SKM-1 (cell line): ENCODE data around the gene PCGF2.
"Not testable (repeated sequence)": the region's sequence is repeated elsewhere in the genome, so short reads cannot be mapped to it uniquely, and the experiment has no call there.

Experiments used
- DNase-seq: peaks from one replicate; lab custom pipeline; 2025; ENCODE audit not compliant: unreplicated experiment; lab: John Stamatoyannopoulos, UW

Gene PCGF2

DNA sequence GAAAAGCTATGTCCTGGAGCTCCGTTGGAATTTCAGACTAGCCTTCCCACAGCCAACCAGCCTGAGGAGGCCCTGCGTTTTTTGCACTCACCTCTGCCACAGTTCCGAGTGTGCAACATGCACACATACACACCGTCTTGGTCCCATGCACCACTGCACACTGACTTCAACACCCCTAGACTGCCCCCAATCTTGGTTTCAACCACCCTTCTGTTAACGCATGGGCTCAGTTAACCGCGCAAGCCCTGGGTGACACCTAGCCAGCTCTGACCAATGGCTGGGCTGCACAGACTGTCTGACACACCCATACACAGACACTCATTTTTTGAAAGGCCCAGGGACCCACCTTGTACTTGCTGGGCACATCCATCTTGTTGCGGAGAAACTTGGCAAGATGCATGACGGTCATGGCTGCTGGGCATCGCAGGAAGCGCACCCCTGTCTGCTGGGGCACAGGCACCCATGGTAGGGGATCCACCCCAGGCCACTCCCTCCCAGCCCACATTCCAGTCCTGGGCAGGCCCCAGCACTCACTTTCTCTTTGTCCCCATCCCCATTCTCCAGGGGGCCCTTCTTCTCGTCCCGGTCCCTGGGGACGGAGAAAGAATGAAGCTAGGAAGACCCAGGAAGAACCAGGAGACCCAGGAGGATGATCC lies 10.0 kb downstream of the PCGF2 start:
- DNase-seq: no peak

DNA sequence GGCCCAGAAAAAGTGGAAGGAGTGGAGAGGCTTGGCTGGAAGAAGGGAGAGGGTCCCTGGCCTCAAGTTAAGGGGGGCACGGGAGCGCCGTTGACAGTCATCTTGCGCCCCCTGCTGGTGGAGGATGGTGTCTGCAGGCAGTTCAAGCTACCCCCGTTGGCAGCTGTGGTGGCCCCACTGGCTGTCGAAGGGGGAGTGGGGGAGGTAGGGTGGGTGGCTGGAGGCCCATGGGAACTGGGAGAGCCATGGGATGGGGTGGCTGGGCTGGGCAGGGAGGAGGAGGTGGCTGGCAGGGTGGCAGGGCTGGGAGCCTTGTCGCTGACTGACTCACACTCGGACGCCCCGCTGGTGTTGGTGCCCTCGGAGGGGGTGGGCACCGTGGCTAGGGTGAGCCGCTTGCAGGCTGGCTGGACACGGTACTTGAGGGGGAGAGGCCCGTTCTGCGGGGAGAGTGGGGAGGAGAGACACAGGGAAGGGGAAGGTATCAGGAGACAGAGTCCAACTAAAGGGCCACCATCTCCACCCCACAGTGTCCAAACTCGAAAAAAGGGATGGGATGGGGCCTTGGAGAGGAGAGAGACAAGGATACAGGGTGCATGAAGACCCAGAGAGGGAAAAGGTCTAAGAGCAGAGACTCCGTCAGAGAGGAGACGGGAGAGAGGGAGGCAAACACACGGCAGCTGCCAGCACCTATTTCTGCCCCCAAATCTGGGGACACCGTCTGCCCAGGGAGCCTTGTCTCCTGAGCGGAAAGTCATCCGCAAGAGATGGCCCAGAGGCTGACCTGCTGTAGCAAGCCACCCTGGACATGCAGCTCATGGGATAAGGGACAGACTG lies 12.8 kb downstream of the PCGF2 start:
- no peak for DNase-seq

DNA sequence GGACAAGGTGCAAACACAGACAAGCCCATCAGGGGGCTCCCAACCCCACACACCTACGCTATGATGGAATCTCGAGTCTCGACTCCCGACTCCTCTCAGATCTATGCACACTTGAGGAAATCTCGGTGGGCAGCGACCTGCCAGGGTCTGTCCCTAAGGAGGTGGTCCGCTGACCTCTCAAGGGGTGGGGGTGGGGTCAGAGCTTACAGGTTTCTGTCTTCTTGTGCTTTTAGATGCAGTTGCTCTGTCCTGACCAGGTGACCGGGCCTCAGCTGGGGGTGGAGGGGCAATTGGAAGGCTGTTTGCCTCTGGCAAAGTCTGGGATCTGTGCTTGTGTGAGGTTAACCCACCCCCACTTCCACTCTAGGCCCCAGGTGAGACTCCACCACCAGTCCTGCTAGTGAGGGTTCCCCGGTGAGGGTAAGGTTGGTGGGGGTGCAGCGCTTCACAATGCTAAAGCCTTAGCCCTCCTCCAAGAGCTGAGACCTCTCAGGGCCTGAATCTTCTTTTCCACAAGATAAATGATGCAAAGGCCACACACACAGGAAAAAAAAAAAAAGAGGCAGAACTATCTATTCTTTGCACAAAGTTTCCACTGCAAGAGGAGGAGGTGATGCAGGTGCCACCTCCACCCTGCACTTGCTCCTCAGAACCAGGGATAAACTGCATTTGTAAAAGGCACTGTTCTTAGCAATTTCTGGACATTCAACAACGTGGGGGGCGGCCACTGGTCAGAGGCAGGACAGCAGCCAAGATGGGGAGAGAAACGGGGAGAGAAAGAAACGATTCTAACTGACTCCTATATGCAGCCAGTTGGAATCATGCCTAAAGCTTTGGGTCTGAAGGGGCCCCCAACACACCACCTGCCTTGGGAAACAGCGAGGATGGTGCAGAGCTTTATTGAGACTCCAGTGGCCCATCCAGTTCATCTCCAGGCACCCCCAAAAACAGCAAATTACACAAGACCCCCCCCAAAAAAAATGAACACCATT lies 13.9 kb downstream of the PCGF2 start:
- DNase-seq: no peak

DNA sequence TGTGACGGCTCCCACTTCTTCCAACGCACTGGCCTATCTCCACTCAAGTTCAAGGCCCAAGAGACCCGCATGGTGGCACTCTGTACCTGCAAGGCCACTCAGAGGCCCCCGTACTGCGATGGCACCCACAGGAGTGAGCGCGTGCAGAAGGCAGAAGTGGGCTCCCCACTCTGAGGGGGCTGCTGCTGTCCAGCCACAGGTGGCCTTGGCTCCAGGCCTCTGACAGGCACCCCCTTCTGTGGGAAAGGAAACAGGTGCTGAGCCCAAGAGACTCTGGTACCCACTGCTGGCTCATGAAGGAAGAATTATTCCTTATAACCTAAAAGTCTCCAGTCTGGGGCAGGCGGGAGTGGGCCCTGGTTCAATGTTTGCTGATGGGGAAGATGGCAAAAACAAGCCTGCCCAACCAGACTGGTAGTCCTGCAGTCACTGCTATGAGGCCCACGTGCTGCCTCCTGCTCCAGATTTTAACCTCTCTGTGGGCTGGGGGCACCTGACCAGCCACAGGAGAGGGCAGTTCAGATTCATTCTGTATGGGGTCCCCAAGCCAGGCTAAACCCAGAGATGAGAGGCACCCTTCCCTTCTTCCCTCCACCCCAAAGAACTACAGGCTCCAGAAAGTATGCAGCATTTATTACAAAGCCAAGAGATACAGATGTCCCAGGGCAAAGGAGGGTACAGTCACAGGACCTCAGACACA lies 14.7 kb downstream of the PCGF2 start:
- no peak for DNase-seq

DNA sequence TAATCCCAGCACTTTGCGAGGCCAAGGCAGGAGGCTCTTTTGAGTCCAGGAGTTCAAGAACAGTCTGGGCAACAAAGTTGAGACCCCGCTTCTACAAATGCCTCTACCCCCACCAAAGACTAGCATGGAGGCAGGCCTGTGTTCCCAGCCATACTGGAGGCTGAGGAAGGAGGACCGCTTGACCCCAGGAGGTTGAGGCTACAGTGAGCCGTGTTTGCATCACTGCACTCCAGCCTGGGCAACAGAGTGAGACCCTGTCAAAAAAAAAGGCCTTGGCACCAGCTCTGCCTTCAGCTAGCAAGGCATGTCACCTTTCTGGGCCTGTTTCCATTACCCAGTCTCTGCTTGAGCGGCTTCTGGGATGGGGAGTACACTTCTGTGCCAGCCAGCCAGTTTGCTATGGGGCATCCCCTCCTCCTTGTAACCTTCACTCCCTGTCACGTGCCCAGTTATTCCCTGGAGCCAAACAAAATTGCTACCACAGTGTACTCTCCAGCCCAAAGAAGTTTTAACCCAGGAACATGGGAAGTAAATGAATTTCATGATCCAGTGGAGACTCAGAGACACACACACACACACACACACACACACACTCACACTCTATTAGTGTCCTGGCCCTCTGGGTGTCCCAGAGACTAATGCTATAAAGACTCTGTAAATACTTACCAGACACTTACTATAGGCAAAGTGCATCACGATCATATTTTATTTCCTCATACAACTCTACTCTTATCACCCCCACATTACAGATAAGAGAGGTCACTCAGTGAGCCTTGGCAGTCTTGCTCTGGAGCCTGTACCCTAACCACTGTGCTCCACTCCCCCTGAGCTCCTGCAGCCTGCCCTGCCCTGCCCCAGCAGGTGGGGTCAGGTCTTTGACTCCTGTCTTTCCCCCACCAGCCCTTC lies 15.5 kb downstream of the PCGF2 start:
- DNase-seq: no peak

DNA sequence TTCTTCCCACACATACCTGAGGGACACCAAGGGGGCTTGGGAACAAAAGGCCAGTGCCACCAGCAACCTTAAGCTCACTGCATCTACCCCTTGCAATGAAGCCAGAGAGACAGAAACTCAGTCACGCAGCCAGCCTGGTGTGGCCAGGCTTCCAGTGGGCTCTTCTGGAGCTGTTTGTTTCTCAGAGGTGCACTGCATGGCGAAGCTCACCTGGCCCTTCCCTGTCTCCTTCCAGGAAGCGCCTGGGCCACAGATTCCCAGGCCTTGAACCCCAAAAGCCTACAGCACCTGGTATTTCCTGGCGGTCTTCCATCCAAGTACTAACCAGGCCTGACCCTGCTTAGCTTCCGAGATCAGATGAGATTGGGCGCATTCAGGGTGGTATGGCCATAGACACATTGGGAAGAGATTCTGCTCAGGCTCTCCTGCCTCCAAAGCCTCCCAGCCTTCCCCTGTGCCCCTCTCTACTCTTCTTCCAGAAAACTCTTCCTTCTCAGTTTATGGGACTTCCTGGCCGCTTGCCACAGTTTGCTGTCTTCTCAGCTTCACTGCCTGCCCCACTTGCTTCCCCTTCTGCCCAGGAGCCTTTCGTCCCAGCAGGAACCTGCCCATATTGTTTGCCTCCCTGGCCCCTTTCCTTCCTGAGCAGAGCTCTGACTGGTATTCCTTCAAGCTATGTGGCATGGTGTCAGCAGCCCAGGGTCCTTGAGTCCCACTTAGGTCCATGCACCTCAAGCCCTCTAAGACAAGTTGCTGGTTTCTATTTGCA lies 16.4 kb downstream of the PCGF2 start:
- DNase-seq: no peak

DNA sequence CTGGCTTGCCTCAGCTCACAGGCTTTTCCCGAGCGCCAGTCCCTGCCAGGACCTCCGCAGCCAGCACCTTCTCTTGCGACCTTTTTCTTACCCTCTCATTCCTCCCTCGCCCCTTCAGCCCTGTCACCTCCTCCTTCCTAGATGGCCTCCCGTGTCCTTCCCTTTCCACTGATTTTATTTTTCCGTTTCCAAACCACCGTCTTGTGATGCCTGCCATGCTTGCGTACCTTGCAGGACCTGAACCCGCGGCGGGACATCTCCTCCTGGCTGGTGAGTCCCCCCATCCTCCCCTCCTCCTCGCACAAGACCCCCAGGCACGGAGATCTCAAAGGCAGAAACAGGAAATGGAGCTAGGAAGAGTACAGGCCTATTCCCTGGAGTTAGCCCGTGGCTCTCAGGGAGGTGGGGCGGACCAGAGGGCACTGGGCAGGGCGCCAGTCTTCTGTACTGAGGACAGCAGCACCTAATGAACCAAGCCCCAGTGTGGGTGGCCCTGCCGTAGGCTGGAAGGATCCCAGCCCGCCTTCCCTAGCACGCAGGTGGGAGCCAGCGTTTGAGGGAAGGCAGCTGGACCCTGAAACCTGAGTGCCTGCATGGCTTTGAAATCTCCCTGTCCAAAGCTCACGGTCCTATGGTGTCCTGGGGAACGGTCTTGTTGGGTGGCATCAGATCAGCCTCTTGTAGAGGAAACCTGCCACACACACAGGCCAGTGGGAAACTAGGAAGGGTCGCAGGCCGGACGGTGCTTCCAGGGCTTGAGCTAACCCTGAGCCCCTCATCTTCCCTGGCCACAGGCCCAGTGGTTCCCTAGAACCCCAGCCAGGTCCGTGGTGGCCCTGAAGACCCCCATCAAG lies 17.4 kb downstream of the PCGF2 start:
- no peak for DNase-seq

DNA sequence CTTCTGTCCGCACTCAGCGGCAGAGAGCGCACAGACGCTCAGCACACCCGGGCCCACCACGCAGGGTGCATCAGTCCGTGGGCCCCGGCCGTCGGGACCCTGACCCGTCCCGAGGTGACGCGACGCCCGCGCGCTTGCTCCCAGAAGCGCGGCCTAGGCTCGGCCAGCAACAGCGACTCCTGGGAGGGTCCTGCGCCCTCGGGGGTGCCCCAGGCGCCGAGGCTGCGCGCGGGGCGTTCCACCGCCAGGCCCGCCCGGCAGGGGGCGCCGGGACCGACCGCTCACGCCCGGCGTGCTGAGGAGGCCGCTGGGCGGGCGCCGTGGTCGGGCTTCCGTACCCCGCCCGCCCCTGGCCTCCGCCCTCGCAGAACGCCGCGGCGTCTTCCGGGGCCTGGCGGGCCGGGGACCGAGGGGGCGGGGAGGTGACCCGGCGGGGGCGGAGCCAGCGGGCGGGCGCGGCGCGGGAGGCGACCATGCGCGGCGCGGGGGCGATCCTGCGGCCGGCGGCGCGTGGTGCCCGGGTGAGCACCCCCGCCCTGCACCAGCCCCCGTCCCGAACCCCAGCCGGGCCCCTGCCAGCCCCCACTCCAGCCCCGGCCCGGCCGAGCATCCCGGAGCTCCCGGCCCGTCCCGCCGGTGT lies 18.1 kb downstream of the PCGF2 start, which contains the start of gene CISD3:
Gene CISD3, plus strand, starts transcription at position 456 of the 640 bp plus-strand sequence. Its CDS starts 18 bp downstream, at position 474.
- peak; percentile 68 for DNase-seq

DNA sequence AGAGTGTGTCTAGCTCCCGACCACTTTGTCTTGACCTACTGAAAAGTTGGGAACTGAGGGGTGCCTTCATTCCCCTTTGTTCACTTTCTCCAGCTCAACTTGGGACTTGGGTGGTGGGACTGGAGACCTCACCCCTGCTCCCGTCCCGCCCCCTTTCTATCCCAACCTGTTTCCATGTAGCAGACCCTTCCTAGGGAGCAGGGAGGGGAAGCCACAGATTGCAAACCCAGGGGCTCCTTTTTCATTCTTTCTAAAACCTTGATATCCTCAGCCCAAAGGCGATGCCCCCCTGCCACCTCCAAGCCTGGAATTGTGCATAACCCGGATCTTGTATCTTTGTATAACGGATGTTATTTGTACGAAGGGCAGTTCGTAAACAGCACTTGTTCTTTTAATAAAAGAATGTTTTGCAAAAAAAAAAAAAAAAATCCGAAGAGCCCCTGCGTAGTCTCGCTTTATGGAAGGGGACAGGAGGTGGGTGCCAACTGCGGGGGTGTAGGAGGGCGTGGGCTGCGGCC lies 18.7 kb downstream of the PCGF2 start:
- no peak for DNase-seq

DNA sequence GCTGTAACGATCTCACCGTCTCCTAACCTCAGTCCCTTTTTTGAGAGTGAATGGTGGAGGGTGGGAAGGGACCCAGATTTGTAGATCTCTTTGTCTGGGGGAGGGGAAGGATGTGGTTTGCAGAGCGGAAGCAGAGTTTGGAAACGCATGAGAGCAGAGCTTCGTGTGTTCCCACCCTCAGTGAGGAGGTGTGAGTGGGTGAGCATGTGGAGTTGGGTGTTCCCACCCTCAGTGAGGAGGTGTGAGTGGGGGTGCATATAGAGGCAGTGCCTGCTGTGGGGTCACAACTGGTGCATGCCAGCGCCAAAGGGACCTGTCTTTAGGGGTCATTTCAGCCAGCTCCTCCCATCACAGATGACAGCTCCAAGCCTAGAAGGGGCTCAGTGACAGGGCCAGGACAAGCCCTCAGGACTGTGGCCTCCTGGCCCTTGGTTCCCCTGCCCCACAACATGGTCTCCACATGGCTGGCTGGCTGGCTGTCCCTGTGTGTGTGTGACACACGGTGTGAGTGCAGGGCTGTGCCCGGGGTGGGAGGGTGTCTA lies 19.8 kb downstream of the PCGF2 start:
- no peak for DNase-seq

DNA sequence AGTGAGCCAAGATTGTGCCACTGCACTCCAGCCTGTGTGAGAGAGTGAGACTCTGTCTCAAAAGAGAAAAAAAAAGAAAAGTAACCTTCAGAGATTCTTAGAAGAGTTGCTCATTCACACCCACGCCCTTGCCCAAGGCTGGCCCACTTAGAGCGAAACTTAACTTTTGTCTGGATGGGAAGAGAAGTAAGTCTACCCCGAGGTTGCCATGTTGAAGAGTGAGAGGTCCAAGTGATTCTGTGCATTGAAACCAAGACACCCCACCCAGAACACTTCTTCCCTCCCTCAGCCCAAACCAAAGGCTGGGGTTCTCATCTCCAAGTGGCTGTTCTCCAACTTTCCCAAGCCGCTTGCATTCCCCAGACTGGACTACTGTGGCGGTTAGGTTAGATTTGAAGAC lies 20.4 kb downstream of the PCGF2 start:
- DNase-seq: no peak

DNA sequence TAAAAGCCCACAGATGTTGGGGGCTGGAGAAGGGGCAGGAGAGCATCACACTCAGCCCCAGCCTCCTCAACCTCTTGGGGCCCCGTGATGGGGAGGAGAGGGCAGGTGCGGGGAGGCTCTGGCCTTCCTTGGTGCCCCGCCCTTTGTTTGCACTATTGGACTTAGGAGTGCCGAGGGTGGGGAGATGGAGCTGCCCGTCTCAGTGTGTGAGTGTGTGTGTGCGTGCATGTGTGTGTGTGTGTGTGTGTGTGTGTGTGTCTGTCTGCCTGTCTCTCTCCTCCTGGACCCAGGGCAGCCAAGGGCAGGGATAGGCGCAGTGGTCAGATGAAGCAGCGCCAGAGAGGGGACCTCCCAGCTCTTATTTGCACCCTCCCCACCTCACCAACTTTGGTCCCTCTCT lies 22.0 kb downstream of the PCGF2 start:
- not testable (repeated sequence) for DNase-seq

DNA sequence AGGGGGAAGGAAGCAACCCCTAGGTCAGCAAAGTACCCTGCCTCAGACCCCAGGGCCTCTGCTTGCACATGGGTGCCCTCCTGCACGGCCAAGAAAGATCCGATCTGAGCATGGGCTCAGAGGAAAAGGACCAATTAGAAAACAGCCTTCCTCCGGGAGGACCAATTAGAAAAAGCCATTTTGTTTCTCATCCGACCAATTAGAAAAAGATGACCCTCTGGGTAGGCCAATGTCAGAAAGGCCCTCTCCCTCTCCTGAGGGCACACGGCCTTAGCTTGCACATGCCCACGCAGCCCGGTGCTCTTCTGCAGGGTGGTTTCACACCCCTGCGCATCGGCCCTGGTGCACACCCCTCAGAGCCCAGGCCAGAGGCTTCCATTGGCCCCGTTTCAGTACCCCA lies 23.1 kb downstream of the PCGF2 start:
- no peak for DNase-seq

DNA sequence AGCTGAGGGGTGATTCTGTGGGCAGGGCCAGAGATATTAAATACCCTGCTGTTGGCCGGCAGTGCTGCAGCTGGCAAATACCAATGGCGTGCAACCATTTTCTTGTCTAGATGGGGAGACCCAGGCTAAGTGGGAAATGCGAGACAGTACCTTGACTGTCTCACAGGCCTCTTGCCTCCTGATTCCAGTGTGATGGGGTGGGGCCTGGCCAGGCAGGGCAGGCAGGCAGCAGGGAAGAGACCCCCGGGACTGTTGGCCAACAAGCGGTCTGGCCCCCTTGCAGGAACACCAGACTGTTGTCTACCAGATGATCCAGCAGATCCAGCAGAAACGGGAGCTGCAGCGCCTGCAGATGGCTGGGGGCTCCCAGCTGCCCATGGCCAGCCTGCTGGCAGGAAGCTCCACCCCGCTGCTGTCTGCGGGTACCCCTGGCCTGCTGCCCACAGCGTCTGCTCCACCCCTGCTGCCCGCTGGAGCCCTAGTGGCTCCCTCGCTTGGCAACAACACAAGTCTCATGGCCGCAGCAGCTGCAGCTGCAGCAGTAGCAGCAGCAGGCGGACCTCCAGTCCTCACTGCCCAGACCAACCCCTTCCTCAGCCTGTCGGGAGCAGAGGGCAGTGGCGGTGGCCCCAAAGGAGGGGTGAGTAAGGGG lies 23.7 kb downstream of the PCGF2 start:
- no peak for DNase-seq

DNA sequence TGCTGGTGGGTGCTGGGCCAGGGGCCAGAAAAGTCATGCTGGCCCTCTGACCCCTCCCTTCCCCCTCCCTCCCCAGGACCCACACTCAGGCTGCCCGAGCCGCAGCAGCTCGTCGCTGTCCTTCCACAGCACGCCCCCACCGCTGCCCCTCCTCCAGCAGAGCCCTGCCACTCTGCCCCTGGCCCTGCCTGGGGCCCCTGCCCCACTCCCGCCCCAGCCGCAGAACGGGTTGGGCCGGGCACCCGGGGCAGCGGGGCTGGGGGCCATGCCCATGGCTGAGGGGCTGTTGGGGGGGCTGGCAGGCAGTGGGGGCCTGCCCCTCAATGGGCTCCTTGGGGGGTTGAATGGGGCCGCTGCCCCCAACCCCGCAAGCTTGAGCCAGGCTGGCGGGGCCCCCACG lies 26.3 kb downstream of the PCGF2 start:
- no peak for DNase-seq

DNA sequence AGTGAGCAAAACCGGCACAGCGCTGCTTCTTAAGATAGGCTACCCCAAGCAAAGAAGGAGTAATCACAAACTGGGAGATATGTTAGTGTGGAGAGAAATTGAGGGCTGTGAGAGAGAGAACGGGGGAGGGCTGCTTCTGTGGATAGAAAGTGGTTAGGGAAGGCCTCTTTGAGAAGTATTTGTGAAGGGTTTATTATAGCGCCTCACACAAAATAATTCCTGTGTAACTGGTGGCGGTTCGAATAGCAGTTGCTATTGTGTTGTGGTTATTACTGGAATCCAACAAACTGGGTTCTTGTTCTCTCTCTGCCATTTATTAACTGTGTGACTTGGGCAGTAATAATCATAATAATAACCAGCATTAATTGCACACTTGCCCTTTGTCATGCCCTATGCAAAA lies 27.2 kb downstream of the PCGF2 start:
- DNase-seq: no peak
